GM21360 (cell line): ENCODE measurements around the gene ERGIC3.

Experiments used
- ATAC-seq: cut with Tn5 transposase; IDR thresholded peaks from one replicate; pipeline ENCODE4 v1.9.1; 2021; ENCODE audit warnings: mild to moderate bottlenecking, moderate library complexity; ENCODE audit not compliant: unreplicated experiment

The ERGIC3 gene

GRCh38 chr20:35595901-35596300, 54.0 kb downstream of the ERGIC3 start:
- ATAC-seq, result no peak

DNA sequence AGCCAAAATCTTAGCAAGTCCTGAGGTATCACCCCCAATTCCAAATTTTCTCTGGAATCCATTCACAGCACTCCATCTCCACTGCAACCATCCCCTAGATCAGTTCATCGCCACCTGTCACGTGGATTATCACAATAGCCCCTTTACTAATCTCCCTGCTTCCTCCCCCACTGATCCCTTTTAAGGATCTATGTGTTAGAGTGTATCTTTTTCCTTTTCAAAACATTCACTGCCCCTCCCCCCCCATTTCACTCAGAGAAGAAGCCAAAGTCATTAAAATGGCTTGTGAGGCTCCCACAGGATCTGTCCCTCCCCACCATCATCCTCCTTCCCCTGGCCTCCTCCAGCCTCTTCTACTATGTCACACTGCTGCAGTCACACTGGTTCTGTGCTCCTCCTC, 55.3 kb downstream of the ERGIC3 start:
- no peak for ATAC-seq

GRCh38 chr20:35598476-35598875, 56.6 kb downstream of the ERGIC3 start:
- no peak for ATAC-seq

DNA sequence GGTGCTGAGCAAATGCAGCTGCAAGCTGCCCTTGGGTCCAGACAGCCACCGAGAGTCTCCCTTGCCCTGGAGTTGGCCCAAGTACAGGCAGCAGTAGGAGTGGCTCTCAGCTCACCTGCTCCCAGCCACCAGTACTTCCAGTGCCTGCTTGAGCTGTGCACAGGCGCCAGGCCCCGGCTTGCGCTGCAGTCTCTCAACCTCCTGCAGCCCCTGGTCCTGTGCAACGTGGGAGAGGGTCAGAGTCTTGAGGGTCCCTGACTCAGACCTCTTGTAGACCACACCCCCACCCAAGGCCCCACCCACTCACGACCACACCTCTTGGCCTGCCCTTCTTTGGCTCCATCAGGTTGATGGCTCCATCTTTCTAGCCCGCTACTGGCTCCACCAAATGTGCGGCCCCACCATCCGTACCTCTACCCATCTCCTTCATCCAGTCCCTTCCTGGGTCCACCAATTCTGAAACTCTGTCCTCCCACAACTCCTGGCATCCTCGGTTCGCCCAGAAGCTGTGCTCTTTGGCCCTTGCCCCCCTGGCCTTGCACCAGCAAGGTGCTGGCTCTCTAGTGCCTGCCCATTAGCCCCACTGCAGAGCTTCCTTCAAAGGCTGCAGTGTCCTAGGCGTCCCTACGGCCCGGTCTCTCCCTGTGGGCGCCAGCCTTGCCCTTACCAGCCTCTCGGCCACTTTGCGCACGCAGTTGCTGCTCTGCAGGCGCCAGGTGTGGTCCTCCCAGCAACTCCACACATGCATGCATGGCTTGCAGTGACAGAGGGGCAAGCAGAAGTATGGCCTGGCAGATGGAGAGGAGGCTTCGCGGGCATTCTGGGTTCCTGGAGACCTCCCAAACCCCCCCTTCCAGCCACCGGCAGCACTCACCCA, 57.3 kb downstream of the ERGIC3 start:
- ATAC-seq, result no peak

GRCh38 chr20:35599776-35600120, 57.9 kb downstream of the ERGIC3 start:
- no peak for ATAC-seq

DNA sequence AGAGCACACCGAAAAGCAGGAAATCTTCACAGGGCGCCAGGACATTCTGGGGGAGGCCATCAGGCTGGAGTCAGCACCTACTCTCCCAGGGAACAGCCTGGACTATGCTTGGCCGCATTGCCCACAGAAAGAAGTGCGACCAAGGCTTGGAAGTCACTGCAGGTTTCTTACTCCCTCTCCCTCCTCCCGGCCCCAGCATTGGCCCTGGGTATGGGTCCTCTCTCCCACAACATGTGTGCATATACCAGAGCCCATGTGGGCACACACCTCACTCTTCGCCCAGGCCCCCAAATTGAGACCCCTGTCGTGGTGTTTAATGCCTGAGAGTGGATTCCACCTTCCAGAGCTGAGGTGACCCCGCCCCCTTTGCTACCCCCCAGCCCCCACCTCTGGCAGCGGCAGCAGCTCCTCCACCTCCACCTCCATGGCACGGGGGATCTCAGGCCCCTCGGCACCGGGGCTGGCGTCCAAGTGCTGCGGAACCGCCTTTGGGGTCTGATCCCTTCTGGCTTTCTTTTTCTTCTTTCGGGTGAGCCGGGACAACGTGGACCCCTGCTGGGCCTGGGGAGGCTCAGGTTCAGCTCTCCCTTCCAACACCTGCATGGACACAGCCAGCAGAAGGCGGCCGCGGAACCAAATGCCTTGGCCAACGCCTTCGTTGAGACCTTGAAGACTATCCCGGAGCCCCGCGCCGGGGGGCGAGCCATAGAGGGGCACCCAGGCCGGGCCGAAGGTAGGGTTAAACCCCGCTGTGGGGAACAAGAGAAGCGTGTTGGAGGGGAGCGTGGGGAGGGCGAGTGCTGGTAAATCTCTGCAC, 58.5 kb downstream of the ERGIC3 start:
- ATAC-seq, result no peak

DNA sequence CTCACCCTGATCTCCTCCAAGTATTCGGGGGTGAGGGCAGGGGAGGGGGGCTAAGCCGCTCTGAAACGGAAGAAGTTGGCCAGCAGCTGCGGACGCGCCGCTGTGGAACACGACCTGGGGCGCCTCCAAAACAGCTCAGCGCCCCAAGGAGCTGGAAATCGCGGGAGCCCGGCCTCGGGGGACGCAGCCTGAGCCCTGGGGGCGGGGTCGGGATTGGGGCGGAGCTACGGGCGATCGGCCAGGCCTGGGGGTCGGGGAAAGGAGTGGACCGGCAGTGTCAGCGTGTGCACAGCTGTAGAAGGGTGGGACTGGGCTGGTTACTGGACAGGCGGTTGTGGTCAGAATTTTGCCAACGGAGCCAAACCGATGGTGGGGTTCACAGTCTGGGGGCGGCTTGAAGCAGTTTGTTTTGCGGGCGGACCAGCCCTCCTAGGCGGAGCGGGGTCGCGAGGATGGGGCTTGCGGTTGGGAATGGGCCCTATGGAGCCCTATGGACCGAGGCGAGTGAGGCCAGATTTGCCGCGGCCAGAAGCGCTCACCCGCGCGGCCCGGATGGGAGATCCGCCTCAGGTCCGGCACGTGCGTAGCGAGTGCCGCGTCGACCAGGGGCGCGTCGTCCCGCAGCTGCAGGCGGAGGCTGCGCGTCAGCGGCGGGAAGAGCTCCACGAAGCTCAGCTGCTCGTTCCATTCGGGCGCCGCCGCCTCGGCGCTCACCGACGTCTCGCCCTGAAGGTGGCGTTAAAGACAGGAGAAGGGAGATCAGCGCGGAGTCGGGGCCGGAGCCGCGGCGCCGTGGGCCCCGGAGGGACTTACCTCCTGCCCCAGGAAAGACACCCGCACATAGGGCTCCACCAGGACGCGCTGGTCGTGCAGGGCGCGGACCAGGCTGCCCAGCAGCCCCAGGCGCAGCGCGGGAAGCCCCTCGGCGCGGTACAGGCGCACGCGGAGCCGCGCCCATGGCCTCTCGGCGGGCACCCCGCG, 59.4 kb downstream of the ERGIC3 start:
- ATAC-seq, result no peak

- ATAC-seq, result no peak
Observed at GRCh38 chr20:35601990-35602389, 60.1 kb downstream of the ERGIC3 start.

GRCh38 chr20:35602851-35603495, 61.1 kb downstream of the ERGIC3 start:
- no peak for ATAC-seq

DNA sequence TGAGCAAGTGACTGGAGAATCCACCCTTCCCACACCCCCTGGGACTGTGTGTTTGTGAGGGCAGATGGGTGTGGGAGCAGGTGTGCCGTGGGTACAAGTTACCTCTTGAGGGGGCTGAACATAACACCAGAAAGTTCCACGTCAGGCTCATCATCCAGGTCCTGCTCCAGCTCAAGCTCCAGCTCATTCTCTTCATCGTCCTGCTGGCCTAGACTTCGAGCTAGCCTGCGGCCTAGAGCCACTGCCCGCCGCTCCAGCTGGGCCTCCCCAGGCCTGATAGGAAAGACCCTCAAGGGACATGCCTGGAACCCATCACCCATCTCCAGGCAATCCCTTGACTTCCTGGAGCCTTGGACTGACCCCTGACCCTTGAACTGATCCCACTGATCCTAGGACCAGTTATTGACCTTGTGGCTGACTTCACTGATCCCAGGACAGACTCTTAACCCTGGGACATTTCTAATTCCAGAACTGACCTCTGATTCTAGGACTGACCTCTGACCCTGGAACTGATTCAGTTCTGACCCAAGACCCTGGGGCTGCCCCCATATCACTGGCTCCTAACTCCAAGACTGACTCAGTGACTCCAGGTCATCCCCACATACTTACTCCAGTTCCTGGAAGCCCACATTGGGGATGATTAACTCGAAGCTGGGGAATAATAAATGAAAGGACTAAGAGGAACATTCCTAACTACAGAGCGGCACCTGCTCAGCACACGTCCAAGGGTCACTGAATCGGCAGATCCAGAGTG, 62.0 kb downstream of the ERGIC3 start:
- no peak for ATAC-seq

DNA sequence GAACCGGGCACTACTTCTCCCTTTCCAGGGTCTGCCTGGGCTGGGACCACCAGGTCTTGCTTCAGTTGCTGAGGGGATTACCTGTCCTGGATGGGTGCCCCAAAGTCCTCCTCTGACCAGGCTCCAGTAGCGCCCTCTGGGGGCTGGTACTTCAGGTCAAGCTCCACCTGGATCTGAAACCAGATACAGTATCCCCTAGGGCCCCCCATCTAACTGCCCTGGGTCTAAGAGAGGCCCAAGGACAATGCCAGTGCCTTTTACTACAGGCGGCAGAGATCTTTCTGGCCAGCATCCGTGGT, 62.5 kb downstream of the ERGIC3 start:
- ATAC-seq, result no peak

GRCh38 chr20:35606127-35606526, 64.2 kb downstream of the ERGIC3 start:
- no peak for ATAC-seq
